ENCODE measurements around the gene TSPAN2. TPM values are rescaled to one million over a fixed set of nuclear protein-coding genes. Genes with fewer than 3 reads are reported as not detected.

The TSPAN2 gene
- total and polyA plus RNA-seq, 4 donors = 0.13 to 1.5 (median 0.30) TPM

DNA sequence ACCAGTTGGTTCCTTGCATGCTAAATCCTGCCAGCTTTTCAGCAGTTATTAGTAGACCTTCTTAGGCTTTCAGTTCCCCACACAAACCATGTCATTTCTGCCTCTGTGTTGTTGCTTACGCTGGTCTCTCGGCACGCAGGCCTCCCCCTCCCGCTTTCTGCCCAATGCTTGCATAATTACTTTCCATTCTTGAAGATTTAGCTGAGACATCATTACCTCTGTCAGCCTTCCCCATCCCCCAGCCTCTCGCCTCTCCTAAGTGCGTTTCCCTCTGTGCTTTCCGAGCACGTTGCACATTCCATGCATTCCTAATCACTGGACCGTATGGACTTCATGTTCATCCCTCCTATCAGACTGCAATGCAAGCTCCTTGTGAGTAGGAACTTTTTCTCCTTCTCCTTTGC is 32.9 kb downstream of the TSPAN2 start:
- H3K27ac ChIP-seq (ENCODE audit: low read depth in 1 of 2, low read length in 2 of 2) = no peak overlapping the region

More for the DNA sequence above, 32.9 kb downstream of the TSPAN2 start:
- Histone ChIP-seq H3K4me3 (ENCODE audit: low read depth in 1 of 3, low read length in 3 of 3) (no peak overlapping the region), H3K27me3 (ENCODE audit: control insufficient read depth in 4 of 4, insufficient read depth in 4 of 4, low read length in 3 of 4) (peaks cover 0 to 8% (median 0%) of the 10 kb centered on the region in 4 donors), H3K36me3 (ENCODE audit: control insufficient read depth in 4 of 4, insufficient read depth in 3 of 4, low read depth in 1 of 4, low read length in 3 of 4) (no peaks in the 10 kb centered on the region), H3K9ac (ENCODE audit: low read depth in 1 of 2, low read length in 2 of 2) (no peak overlapping the region), H3K9me3 (ENCODE audit: control insufficient read depth in 4 of 4, low read length in 3 of 4) (no peaks in the 10 kb centered on the region), H3K4me1 (ENCODE audit: control insufficient read depth in 4 of 4, insufficient read depth in 4 of 4, low read length in 3 of 4) (no peaks in the 10 kb centered on the region)
- WGBS = 51% methylated on average over 9 of the region's 9 CpGs
- TF ChIP-seq FOXA1 (IDR thresholded peaks at IDR 0.05) (no peak), YY1 (IDR thresholded peaks at IDR 0.05) (no peak), TAF1 (conservative IDR thresholded peaks at IDR 0.05) (no peak), JUND (IDR thresholded peaks at IDR 0.05) (no peak), RXRA (IDR thresholded peaks at IDR 0.05) (no peak), GABPA (IDR thresholded peaks at IDR 0.05 in 1 of 2, conservative IDR thresholded peaks at IDR 0.05 in 1 of 2) (no peak), NR2F2 (IDR thresholded peaks at IDR 0.05) (no peak), RAD21 (IDR thresholded peaks at IDR 0.05) (no peak), SP1 (IDR thresholded peaks at IDR 0.05) (no peak), FOXA2 (IDR thresholded peaks at IDR 0.05) (no peak), HNF4A (conservative IDR thresholded peaks at IDR 0.05) (no peak)
- TF ChIP-seq, protein P1, sequence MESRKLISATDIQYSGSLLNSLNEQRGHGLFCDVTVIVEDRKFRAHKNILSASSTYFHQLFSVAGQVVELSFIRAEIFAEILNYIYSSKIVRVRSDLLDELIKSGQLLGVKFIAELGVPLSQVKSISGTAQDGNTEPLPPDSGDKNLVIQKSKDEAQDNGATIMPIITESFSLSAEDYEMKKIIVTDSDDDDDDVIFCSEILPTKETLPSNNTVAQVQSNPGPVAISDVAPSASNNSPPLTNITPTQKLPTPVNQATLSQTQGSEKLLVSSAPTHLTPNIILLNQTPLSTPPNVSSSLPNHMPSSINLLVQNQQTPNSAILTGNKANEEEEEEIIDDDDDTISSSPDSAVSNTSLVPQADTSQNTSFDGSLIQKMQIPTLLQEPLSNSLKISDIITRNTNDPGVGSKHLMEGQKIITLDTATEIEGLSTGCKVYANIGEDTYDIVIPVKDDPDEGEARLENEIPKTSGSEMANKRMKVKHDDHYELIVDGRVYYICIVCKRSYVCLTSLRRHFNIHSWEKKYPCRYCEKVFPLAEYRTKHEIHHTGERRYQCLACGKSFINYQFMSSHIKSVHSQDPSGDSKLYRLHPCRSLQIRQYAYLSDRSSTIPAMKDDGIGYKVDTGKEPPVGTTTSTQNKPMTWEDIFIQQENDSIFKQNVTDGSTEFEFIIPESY (IDR thresholded peaks at IDR 0.05) = no peak
- TF ChIP-seq, protein P2, sequence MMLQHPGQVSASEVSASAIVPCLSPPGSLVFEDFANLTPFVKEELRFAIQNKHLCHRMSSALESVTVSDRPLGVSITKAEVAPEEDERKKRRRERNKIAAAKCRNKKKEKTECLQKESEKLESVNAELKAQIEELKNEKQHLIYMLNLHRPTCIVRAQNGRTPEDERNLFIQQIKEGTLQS (IDR thresholded peaks at IDR 0.05) = no peak
- TF ChIP-seq, protein P3, sequence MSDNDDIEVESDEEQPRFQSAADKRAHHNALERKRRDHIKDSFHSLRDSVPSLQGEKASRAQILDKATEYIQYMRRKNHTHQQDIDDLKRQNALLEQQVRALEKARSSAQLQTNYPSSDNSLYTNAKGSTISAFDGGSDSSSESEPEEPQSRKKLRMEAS (IDR thresholded peaks at IDR 0.05) = no peak
- TF ChIP-seq, protein P4, sequence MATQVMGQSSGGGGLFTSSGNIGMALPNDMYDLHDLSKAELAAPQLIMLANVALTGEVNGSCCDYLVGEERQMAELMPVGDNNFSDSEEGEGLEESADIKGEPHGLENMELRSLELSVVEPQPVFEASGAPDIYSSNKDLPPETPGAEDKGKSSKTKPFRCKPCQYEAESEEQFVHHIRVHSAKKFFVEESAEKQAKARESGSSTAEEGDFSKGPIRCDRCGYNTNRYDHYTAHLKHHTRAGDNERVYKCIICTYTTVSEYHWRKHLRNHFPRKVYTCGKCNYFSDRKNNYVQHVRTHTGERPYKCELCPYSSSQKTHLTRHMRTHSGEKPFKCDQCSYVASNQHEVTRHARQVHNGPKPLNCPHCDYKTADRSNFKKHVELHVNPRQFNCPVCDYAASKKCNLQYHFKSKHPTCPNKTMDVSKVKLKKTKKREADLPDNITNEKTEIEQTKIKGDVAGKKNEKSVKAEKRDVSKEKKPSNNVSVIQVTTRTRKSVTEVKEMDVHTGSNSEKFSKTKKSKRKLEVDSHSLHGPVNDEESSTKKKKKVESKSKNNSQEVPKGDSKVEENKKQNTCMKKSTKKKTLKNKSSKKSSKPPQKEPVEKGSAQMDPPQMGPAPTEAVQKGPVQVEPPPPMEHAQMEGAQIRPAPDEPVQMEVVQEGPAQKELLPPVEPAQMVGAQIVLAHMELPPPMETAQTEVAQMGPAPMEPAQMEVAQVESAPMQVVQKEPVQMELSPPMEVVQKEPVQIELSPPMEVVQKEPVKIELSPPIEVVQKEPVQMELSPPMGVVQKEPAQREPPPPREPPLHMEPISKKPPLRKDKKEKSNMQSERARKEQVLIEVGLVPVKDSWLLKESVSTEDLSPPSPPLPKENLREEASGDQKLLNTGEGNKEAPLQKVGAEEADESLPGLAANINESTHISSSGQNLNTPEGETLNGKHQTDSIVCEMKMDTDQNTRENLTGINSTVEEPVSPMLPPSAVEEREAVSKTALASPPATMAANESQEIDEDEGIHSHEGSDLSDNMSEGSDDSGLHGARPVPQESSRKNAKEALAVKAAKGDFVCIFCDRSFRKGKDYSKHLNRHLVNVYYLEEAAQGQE (IDR thresholded peaks at IDR 0.05) = no peak
- TF ChIP-seq, protein P5, sequence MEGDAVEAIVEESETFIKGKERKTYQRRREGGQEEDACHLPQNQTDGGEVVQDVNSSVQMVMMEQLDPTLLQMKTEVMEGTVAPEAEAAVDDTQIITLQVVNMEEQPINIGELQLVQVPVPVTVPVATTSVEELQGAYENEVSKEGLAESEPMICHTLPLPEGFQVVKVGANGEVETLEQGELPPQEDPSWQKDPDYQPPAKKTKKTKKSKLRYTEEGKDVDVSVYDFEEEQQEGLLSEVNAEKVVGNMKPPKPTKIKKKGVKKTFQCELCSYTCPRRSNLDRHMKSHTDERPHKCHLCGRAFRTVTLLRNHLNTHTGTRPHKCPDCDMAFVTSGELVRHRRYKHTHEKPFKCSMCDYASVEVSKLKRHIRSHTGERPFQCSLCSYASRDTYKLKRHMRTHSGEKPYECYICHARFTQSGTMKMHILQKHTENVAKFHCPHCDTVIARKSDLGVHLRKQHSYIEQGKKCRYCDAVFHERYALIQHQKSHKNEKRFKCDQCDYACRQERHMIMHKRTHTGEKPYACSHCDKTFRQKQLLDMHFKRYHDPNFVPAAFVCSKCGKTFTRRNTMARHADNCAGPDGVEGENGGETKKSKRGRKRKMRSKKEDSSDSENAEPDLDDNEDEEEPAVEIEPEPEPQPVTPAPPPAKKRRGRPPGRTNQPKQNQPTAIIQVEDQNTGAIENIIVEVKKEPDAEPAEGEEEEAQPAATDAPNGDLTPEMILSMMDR (IDR thresholded peaks at IDR 0.05; ENCODE audit: low read depth, low read length, missing input control) = no peak
- no peak for DNase-seq (ENCODE audit: low spot score)

Data from liver (tissue), 9 donors.